Measurements from ENCODE around the gene SNX30. TPM values are rescaled to one million over a fixed set of nuclear protein-coding genes. Genes with fewer than 3 reads are reported as not detected.

SNX30 gene
- total RNA-seq, 2 experiments from 2014 or later, result 3.8 to 3.9 TPM

DNA sequence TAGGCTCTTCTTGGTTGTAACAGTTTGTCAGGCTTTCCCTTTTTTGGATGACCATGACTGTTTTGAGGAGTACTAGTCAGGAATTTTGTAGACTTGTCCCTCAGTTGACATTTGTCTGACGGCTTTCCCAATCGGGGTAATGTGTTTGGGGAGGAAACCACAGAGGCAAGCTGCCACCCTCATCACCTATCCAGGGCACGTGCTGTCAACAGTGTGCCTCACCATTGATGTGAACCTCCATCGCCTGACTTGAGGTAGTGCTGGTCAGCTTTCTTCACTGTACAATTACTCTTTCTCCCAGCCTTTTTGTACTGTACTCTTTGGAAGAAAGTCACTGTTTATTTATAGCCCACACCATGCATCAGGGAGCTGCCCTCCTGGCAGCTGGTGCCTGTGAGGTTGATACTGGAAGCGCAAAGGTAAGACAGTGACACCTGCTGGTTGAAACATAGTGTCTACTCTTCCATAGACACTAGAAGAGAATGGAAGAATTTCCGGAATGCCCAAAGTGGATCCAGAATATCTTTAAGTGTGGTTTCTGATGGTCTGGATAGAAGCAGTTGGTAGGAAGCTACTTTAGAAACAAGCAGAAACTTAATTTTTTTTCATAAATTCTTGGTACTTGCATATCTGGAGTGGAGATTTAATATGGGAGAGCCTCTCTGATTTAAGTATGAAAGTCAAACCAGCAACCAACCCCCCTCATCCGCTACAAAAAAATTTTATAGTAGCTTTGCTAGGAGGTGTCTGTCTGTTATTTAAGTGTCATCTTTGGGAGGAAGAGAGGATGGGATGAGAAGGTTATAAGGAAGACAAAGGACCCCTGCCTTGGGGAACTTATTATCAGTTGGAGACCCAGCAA lies 69.3 kb downstream of the SNX30 start:
- TF ChIP-seq, protein P1, sequence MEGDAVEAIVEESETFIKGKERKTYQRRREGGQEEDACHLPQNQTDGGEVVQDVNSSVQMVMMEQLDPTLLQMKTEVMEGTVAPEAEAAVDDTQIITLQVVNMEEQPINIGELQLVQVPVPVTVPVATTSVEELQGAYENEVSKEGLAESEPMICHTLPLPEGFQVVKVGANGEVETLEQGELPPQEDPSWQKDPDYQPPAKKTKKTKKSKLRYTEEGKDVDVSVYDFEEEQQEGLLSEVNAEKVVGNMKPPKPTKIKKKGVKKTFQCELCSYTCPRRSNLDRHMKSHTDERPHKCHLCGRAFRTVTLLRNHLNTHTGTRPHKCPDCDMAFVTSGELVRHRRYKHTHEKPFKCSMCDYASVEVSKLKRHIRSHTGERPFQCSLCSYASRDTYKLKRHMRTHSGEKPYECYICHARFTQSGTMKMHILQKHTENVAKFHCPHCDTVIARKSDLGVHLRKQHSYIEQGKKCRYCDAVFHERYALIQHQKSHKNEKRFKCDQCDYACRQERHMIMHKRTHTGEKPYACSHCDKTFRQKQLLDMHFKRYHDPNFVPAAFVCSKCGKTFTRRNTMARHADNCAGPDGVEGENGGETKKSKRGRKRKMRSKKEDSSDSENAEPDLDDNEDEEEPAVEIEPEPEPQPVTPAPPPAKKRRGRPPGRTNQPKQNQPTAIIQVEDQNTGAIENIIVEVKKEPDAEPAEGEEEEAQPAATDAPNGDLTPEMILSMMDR (IDR thresholded peaks at IDR 0.05), result peak; percentile 61
- H3K4me3 Mint-ChIP-seq, result no peak overlapping the region
- no peaks in the 10 kb centered on the region for H3K27me3 Mint-ChIP-seq
- intact Hi-C loops (cut with micrococcal nuclease), result no loop called here
- no peaks in the 10 kb centered on the region for H3K9me3 Mint-ChIP-seq
- POLR2A ChIA-PET, result interaction anchor here (0.5 kb wide), 1 partner anchor 280 kb away, joined by 3 read pairs; no protein-coding TSS in a partner anchor
- peaks cover 7% of the 10 kb centered on the region for H3K36me3 Mint-ChIP-seq (ENCODE audit: low read depth)
- DNase-seq (peak; percentile 13), ATAC-seq (no peak)
- H3K27ac Mint-ChIP-seq, result no peak overlapping the region
- CTCF ChIA-PET, result interaction anchor here (0.6 to 1.8 kb wide), 15 partner anchors 11 to 1077 kb away, joined by 3 to 9 read pairs (median 4); no protein-coding TSS in a partner anchor
- no peaks in the 10 kb centered on the region for H3K4me1 Mint-ChIP-seq (ENCODE audit: low read depth)

- CTCF ChIA-PET, result interaction anchor here (1.8 kb wide), 1 partner anchor 9 kb away, joined by 9 read pairs; no protein-coding TSS in a partner anchor
- Mint-ChIP-seq H3K4me1 (ENCODE audit: low read depth) (no peaks in the 10 kb centered on the region), H3K9me3 (no peaks in the 10 kb centered on the region), H3K27ac (no peak overlapping the region), H3K36me3 (ENCODE audit: low read depth) (peaks cover 7% of the 10 kb centered on the region), H3K27me3 (no peaks in the 10 kb centered on the region), H3K4me3 (no peak overlapping the region)
- ATAC-seq (no peak), DNase-seq (no peak)
- POLR2A ChIA-PET, result no interaction called here
- intact Hi-C loops (cut with micrococcal nuclease), result no loop called here
- TF ChIP-seq, protein P1 (IDR thresholded peaks at IDR 0.05), result no peak
Measured at GRCh38 chr9:112820881-112821280, 70.3 kb downstream of the SNX30 start.

- no peak overlapping the region for H3K27ac Mint-ChIP-seq
- ATAC-seq (no peak), DNase-seq (no peak)
- no peaks in the 10 kb centered on the region for H3K27me3 Mint-ChIP-seq
- no peaks in the 10 kb centered on the region for H3K4me1 Mint-ChIP-seq (ENCODE audit: low read depth)
- POLR2A ChIA-PET, result no interaction called here
- no peaks in the 10 kb centered on the region for H3K9me3 Mint-ChIP-seq
- H3K36me3 Mint-ChIP-seq (ENCODE audit: low read depth), result peaks cover 7% of the 10 kb centered on the region
- TF ChIP-seq, protein P1 (IDR thresholded peaks at IDR 0.05), result no peak
- intact Hi-C loops (cut with micrococcal nuclease), result no loop called here
- CTCF ChIA-PET, result interaction anchor here (1.3 to 1.4 kb wide), 2 partner anchors 19 to 80 kb away, joined by 3 to 4 read pairs; no protein-coding TSS in a partner anchor
- H3K4me3 Mint-ChIP-seq, result no peak overlapping the region
Measured at GRCh38 chr9:112822618-112823017, 72.1 kb downstream of the SNX30 start.

GRCh38 chr9:112823257-112823656 lies 72.7 kb downstream of the SNX30 start:
- Mint-ChIP-seq H3K4me1 (ENCODE audit: low read depth) (no peaks in the 10 kb centered on the region), H3K4me3 (no peak overlapping the region), H3K27ac (no peak overlapping the region), H3K9me3 (no peaks in the 10 kb centered on the region), H3K36me3 (ENCODE audit: low read depth) (peaks cover 7% of the 10 kb centered on the region), H3K27me3 (no peaks in the 10 kb centered on the region)
- POLR2A ChIA-PET, result no interaction called here
- intact Hi-C loops (cut with micrococcal nuclease), result no loop called here
- no peak for DNase-seq
- TF ChIP-seq, protein P1 (IDR thresholded peaks at IDR 0.05), result no peak
- ATAC-seq, result no peak
- CTCF ChIA-PET, result interaction anchor here (1.3 to 1.4 kb wide), 2 partner anchors 19 to 80 kb away, joined by 3 to 4 read pairs; no protein-coding TSS in a partner anchor

All from activated CD8-positive, alpha-beta T cell treated with anti-CD3 and anti-CD28 coated beads for 36 hours (primary cell).